A673 (cell line): ENCODE data around the gene RAB25. TPM values are rescaled to one million over a fixed set of nuclear protein-coding genes. Genes with fewer than 3 reads are reported as not detected.

Source experiments
- Bru-seq: library from RNA; stranded (reverse); fragments of 400-500 nt; gene quantifications from one replicate; lab custom pipeline; 2021; lab: Mats Ljungman, UMichigan
- BruChase-seq, 2 experiments: library from RNA; stranded (reverse); fragments of 400-500 nt; gene quantifications; one replicate each; lab custom pipeline; 2021; lab: Mats Ljungman, UMichigan
- BruUV-seq: library from RNA; stranded (reverse); fragments of 400-500 nt; replicated peaks from 2 replicates; lab custom pipeline; 2021; lab: Mats Ljungman, UMichigan
- CTCF ChIA-PET: fragments of 300-600 bp; sonication (Branson Sonifier 250); formaldehyde crosslinking; loops from one replicate; lab custom pipeline; 2022; ENCODE audit warnings: antibody characterized with exemption; lab: Charles Lee
- POLR2A ChIA-PET: fragments of 300-600 bp; sonication (Branson Sonifier 250); formaldehyde crosslinking; loops from one replicate; lab custom pipeline; 2022; ENCODE audit warnings: antibody characterized with exemption; ENCODE audit not compliant: low non-redundant PET; lab: Charles Lee
- DNase-seq: peaks from one replicate; pipeline ENCODE4 v3.0.0-alpha.2; 2015; ENCODE audit warnings: low spot score
- H3K27ac ChIP-seq: fragments of 200-600 bp; sonication (generic); 2 replicates; pipeline ENCODE4 v1.5.1; 2016; ENCODE audit warnings: mixed run types, low read depth, mild to moderate bottlenecking, mixed read lengths, antibody characterized with exemption, low read length; ENCODE audit not compliant: poor library complexity, severe bottlenecking
- H3K27me3 ChIP-seq: fragments of 200-600 bp; sonication (generic); replicated peaks from 2 replicates; pipeline ENCODE4 v1.6.1; 2017; ENCODE audit warnings: mixed run types, low read depth, mild to moderate bottlenecking, mixed read lengths, antibody characterized with exemption, low read length; ENCODE audit not compliant: insufficient read depth, poor library complexity
- H3K36me3 ChIP-seq: fragments of 200-600 bp; sonication (generic); 2 replicates; pipeline ENCODE4 v1.6.1; 2016; ENCODE audit warnings: mixed run types, mild to moderate bottlenecking, mixed read lengths, antibody characterized with exemption, low read length; ENCODE audit not compliant: insufficient read depth, poor library complexity, severe bottlenecking
- H3K4me1 ChIP-seq: fragments of 200-600 bp; sonication (generic); 2 replicates; pipeline ENCODE4 v1.6.1; 2017; ENCODE audit warnings: mixed run types, mild to moderate bottlenecking, mixed read lengths, antibody characterized with exemption, low read length; ENCODE audit not compliant: insufficient read depth, poor library complexity, severe bottlenecking
- H3K4me3 ChIP-seq: fragments of 200-600 bp; sonication (generic); 2 replicates; pipeline ENCODE4 v1.5.1; 2016; ENCODE audit warnings: low read depth, mixed run types, mild to moderate bottlenecking, mixed read lengths, low read length; ENCODE audit not compliant: poor library complexity, severe bottlenecking
- H3K9me3 ChIP-seq: fragments of 200-600 bp; sonication (generic); 2 replicates; pipeline ENCODE4 v1.6.1; 2016; ENCODE audit warnings: mixed run types, low read depth, mild to moderate bottlenecking, mixed read lengths, antibody characterized with exemption, low read length; ENCODE audit not compliant: poor library complexity, severe bottlenecking
- EZH2 ChIP-seq: fragments of 200-600 bp; sonication (generic); IDR thresholded peaks from 2 replicates; pipeline ENCODE4 v1.6.1; 2017; ENCODE audit warnings: borderline replicate concordance, low read depth, mild to moderate bottlenecking, mixed read lengths, antibody characterized with exemption, low read length; ENCODE audit not compliant: poor library complexity, severe bottlenecking
- intact Hi-C: fragments of 100-400 bp; cut with micrococcal nuclease; formaldehyde crosslinking; loops from one replicate; pipeline ENCODE4 v1.10.0; 2022; ENCODE audit not compliant: unreplicated experiment
- long read RNA-seq: library from polyadenylated mRNA; stranded (forward); transcript quantifications from one replicate; pipeline ENCODE4 v2.0.0, GENCODE V29; 2022
- total RNA-seq: library from RNA; stranded (reverse); gene quantifications from 2 replicates; pipeline ENCODE4 v1.2.3, GENCODE V29; 2021
- TF ChIP-seq, protein P1 (sequence below): fragments of 300-800, 200-600 bp; sonication (generic); conservative IDR thresholded peaks from 2 replicates; pipeline ENCODE4 v1.5.1; 2017; ENCODE audit warnings: low read depth, mild to moderate bottlenecking, antibody characterized with exemption, low read length, moderate library complexity, mixed read lengths

The RAB25 gene
- 0.47 and 0.66 TPM in 2 replicates for total RNA-seq
- Bru-seq, nascent RNA, result percentile 26 among the genes with signal in this experiment
- BruChase-seq, experiment 1, labeled RNA remaining after a 2-hour chase, result percentile 15 among the genes with signal in this experiment
- BruChase-seq, experiment 2, labeled RNA remaining after a 6-hour chase, result percentile 20 among the genes with signal in this experiment
- long read RNA-seq, result 0 reads

DNA sequence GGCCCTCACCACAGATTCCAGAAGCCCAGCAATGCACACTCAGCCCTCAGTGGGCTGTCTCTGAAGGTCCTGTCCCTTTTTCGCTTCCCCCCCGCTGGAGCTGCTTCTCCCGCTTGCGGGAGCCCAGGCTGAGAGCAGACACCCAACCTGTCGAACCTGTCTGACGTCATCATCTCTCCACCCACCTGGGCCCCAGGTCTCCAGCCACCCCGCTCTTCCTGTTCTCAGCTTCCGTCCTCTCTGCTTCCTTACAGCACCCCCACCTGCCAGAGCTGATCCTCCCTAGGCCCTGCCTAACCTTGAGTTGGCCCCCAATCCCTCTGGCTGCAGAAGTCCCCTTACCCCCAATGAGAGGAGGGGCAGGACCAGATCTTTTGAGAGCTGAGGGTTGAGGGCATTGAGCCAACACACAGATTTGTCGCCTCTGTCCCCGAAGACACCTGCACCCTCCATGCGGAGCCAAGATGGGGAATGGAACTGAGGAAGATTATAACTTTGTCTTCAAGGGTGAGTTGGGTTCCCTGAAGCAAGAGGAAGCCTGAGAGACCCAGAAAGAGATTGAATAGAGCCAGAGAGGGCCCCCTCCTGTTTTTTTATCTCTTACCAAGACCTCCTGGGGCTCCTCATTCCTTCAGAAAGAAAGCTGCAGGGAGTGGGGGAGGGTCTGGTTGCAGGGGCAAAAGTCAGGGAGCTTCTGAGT is at the start of gene RAB25:
Gene RAB25 (plus strand): TSS at position 224 of the 700 bp plus-strand sequence. CDS start 241 bp downstream, at position 465.
- BruUV-seq, result no TSS peak
- ChIA-PET POLR2A (interaction anchor here (0.6 to 0.7 kb wide), 2 partner anchors 53 to 316 kb away, joined by 3 read pairs; no protein-coding TSS in a partner anchor), CTCF (interaction anchor here (0.6 kb wide), 1 partner anchor 13 kb away, joined by 3 read pairs; no protein-coding TSS in a partner anchor)
- Histone ChIP-seq H3K9me3 (no peaks in the 10 kb centered on the region), H3K36me3 (no peaks in the 10 kb centered on the region), H3K27ac (peak within 1 kb of the TSS; percentile 64), H3K4me3 (no peak within 1 kb of the TSS), H3K4me1 (peaks cover 13% of the 10 kb centered on the region), H3K27me3 (no peaks in the 10 kb centered on the region)
- no peak for TF ChIP-seq EZH2
- TF ChIP-seq, protein P1, sequence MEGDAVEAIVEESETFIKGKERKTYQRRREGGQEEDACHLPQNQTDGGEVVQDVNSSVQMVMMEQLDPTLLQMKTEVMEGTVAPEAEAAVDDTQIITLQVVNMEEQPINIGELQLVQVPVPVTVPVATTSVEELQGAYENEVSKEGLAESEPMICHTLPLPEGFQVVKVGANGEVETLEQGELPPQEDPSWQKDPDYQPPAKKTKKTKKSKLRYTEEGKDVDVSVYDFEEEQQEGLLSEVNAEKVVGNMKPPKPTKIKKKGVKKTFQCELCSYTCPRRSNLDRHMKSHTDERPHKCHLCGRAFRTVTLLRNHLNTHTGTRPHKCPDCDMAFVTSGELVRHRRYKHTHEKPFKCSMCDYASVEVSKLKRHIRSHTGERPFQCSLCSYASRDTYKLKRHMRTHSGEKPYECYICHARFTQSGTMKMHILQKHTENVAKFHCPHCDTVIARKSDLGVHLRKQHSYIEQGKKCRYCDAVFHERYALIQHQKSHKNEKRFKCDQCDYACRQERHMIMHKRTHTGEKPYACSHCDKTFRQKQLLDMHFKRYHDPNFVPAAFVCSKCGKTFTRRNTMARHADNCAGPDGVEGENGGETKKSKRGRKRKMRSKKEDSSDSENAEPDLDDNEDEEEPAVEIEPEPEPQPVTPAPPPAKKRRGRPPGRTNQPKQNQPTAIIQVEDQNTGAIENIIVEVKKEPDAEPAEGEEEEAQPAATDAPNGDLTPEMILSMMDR, result no peak
- peak; percentile 71 for DNase-seq
- intact Hi-C loops, result no loop called here

DNA sequence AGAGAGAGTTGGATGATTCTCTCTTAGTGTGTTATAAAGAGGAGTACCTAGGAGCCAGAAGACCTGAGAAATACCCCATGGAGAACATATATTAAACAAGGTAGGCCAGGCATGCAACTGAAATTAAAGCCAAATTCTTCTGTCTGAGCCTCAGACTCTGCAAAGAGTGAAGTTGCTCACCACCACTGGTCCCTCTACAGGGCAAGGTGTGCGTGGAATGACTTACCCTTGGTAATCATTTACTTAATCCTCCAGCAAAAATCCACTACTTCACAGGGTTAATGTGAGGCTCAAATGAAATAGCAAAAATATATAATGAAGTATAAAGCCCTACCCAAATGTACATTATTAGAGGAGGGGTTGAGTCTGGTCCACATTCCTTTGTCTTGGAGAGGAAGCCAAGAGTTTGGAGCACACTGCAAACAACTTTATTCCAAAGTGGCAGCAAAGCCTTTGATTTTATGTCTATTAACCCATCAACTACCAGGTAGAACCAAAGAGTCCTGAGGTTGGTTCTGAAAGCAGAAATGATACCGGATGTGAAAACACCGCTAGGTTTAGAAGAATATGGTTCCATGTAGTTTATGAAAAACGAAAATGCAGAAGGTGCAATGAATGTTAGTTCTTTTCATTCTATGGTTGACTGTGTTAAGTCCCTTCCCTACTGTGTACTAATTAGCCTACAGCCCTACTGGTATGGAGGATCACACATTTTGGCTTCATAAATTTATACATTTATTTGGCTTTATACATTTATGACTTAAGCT is 48.7 kb upstream of the RAB25 start:
- H3K9me3 ChIP-seq, result no peaks in the 10 kb centered on the region
- TF ChIP-seq, protein P1, result no peak
- TF ChIP-seq EZH2, result no peak
- H3K27me3 ChIP-seq, result no peaks in the 10 kb centered on the region
- H3K36me3 ChIP-seq, result peaks cover 72% of the 10 kb centered on the region
- ChIA-PET CTCF (no interaction called here), POLR2A (no interaction called here)
- intact Hi-C loops, result no loop called here
- DNase-seq, result no peak
- no TSS peak for BruUV-seq
- H3K27ac ChIP-seq, result no peak overlapping the region
- no peaks in the 10 kb centered on the region for H3K4me1 ChIP-seq
- H3K4me3 ChIP-seq, result no peak overlapping the region

DNA sequence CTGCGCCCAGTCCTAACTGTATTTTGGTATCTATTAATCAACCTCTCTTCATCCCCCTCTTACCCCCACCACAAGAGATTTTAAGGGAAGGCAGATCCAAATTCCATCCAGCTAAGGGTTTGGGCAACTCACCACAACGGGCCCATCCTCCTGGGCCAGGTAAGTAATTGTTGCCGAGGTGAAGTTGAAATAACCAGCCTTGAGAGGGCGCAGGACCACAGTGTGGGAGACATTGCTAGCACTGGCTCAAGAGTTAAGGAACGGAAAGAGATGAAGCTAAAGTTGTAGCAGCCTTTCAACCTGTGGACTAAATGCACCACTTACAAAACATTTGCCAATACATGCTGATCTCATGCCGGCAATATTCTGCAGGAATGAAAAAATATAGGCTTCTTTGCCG is 46.1 kb upstream of the RAB25 start:
- peaks cover 2% of the 10 kb centered on the region for H3K4me1 ChIP-seq
- CTCF ChIA-PET, result no interaction called here
- TF ChIP-seq, protein P1, result no peak
- TF ChIP-seq EZH2, result no peak
- DNase-seq, result no peak
- peaks cover 84% of the 10 kb centered on the region for H3K36me3 ChIP-seq
- BruUV-seq, result no TSS peak
- no peaks in the 10 kb centered on the region for H3K27me3 ChIP-seq
- intact Hi-C loops, result no loop called here
- H3K4me3 ChIP-seq, result no peak overlapping the region
- no peak overlapping the region for H3K27ac ChIP-seq
- POLR2A ChIA-PET, result no interaction called here
- no peaks in the 10 kb centered on the region for H3K9me3 ChIP-seq
